Measurements from ENCODE around the gene CALD1.

Gene CALD1

GRCh38 chr7:134827436-134827835, 48.0 kb downstream of the CALD1 start:
- no peak for DNase-seq (ENCODE audit: low read depth)

GRCh38 chr7:134827889-134828288, 48.5 kb downstream of the CALD1 start:
- DNase-seq (ENCODE audit: low read depth), result no peak

GRCh38 chr7:134828361-134828760, 48.9 kb downstream of the CALD1 start:
- DNase-seq (ENCODE audit: low read depth), result no peak

GRCh38 chr7:134829380-134829986, 50.0 kb downstream of the CALD1 start:
- DNase-seq (ENCODE audit: low read depth), result no peak

GRCh38 chr7:134831862-134832261, 52.4 kb downstream of the CALD1 start:
- DNase-seq (ENCODE audit: low read depth), result no peak

GRCh38 chr7:134832367-134832766, 52.9 kb downstream of the CALD1 start:
- no peak for DNase-seq (ENCODE audit: low read depth)

- DNase-seq (ENCODE audit: low read depth), result no peak
These were observed 55.4 kb downstream of the CALD1 start for GRCh38 chr7:134834689-134835462.

GRCh38 chr7:134835463-134835823, 56.0 kb downstream of the CALD1 start:
- DNase-seq (ENCODE audit: low read depth), result no peak

- DNase-seq (ENCODE audit: low read depth), result no peak
These were observed 57.0 kb downstream of the CALD1 start for GRCh38 chr7:134836447-134836846.

GRCh38 chr7:134839298-134839697, 59.9 kb downstream of the CALD1 start:
- no peak for DNase-seq (ENCODE audit: low read depth)

- DNase-seq (ENCODE audit: low read depth), result no peak
These were observed 62.6 kb downstream of the CALD1 start for GRCh38 chr7:134842062-134842461.

- no peak for DNase-seq (ENCODE audit: low read depth)
These were observed 63.5 kb downstream of the CALD1 start for GRCh38 chr7:134842886-134843430.

- no peak for DNase-seq (ENCODE audit: low read depth)
These were observed 64.8 kb downstream of the CALD1 start for GRCh38 chr7:134844200-134844599.

- no peak for DNase-seq (ENCODE audit: low read depth)
These were observed 66.0 kb downstream of the CALD1 start for GRCh38 chr7:134845461-134845860.

GRCh38 chr7:134847851-134848588, 68.6 kb downstream of the CALD1 start:
- no peak for DNase-seq (ENCODE audit: low read depth)

- no peak for DNase-seq (ENCODE audit: low read depth)
These were observed 70.6 kb downstream of the CALD1 start for GRCh38 chr7:134850066-134850465.

- DNase-seq (ENCODE audit: low read depth), result no peak
These were observed 71.7 kb downstream of the CALD1 start for GRCh38 chr7:134851141-134851540.

- no peak for DNase-seq (ENCODE audit: low read depth)
These were observed 73.2 kb downstream of the CALD1 start for GRCh38 chr7:134852625-134853024.

- DNase-seq (ENCODE audit: low read depth), result no peak
These were observed 75.4 kb downstream of the CALD1 start for GRCh38 chr7:134854816-134855215.

- DNase-seq (ENCODE audit: low read depth), result no peak
These were observed 76.0 kb downstream of the CALD1 start for GRCh38 chr7:134855442-134855841.

GRCh38 chr7:134856091-134856490, 76.7 kb downstream of the CALD1 start:
- no peak for DNase-seq (ENCODE audit: low read depth)

GRCh38 chr7:134856691-134857090, 77.3 kb downstream of the CALD1 start:
- DNase-seq (ENCODE audit: low read depth), result no peak

- DNase-seq (ENCODE audit: low read depth), result no peak
These were observed 78.5 kb downstream of the CALD1 start for GRCh38 chr7:134857958-134858357.
